H9 (cell line): ENCODE measurements around the gene GGCX. TPM values are rescaled to one million over a fixed set of nuclear protein-coding genes. Genes with fewer than 3 reads are reported as not detected.

Source experiments
- DNase-seq: peaks from one replicate; pipeline ENCODE4 v3.0.0-alpha.2; 2017
- H2AFZ ChIP-seq: one replicate; pipeline ENCODE4 v1.6.1; 2013; ENCODE audit warnings: mild to moderate bottlenecking, low read length, control low read depth, moderate library complexity
- H2AK5ac ChIP-seq: 2 replicates; pipeline ENCODE4 v1.6.1; 2013; ENCODE audit warnings: low read length, control low read depth, mixed read lengths; ENCODE audit not compliant: insufficient read length
- H2BK120ac ChIP-seq: one replicate; pipeline ENCODE4 v1.6.1; 2013; ENCODE audit warnings: low read depth, mild to moderate bottlenecking, low read length, control low read depth, inconsistent platforms; ENCODE audit not compliant: poor library complexity, severe bottlenecking
- H2BK12ac ChIP-seq: 2 replicates; pipeline ENCODE4 v1.6.1; 2013; ENCODE audit warnings: low read length, control low read depth, mixed read lengths, low read depth; ENCODE audit not compliant: insufficient read length
- H2BK15ac ChIP-seq: 2 replicates; pipeline ENCODE4 v1.6.1; 2013; ENCODE audit warnings: low read depth, low read length, control low read depth
- H2BK20ac ChIP-seq: one replicate; pipeline ENCODE4 v1.6.1; 2013; ENCODE audit warnings: low read depth, mild to moderate bottlenecking, low read length, control low read depth, inconsistent platforms; ENCODE audit not compliant: poor library complexity, severe bottlenecking
- H2BK5ac ChIP-seq: 2 replicates; pipeline ENCODE4 v1.6.1; 2013; ENCODE audit warnings: low read length, control low read depth, mixed read lengths; ENCODE audit not compliant: insufficient read length
- H3K14ac ChIP-seq: 2 replicates; pipeline ENCODE4 v1.6.1; 2013; ENCODE audit warnings: low read length, control low read depth; ENCODE audit not compliant: insufficient read depth
- H3K18ac ChIP-seq: 2 replicates; pipeline ENCODE4 v1.6.1; 2013; ENCODE audit warnings: low read depth, mild to moderate bottlenecking, mixed read lengths, low read length, control low read depth; ENCODE audit not compliant: insufficient read length
- H3K23ac ChIP-seq: 2 replicates; pipeline ENCODE4 v1.6.1; 2013; ENCODE audit warnings: low read length, control low read depth, mixed read lengths, low read depth; ENCODE audit not compliant: insufficient read length
- H3K23me2 ChIP-seq: 2 replicates; pipeline ENCODE4 v1.6.1; 2013; ENCODE audit warnings: low read depth, mild to moderate bottlenecking, mixed read lengths, low read length, control low read depth; ENCODE audit not compliant: insufficient read length, poor library complexity, severe bottlenecking
- H3K27ac ChIP-seq: 2 replicates; pipeline ENCODE4 v1.5.1; 2013; ENCODE audit warnings: low read length, control low read depth, mixed read lengths, low read depth; ENCODE audit not compliant: insufficient read length
- H3K27me3 ChIP-seq: 2 replicates; pipeline ENCODE4 v1.6.1; 2013; ENCODE audit warnings: low read length, control low read depth, inconsistent platforms; ENCODE audit not compliant: insufficient read depth
- H3K4ac ChIP-seq: 2 replicates; pipeline ENCODE4 v1.6.1; 2013; ENCODE audit warnings: low read depth, mild to moderate bottlenecking, control low read depth, inconsistent platforms, low read length, moderate library complexity
- H3K4me1 ChIP-seq: 2 replicates; pipeline ENCODE4 v1.6.1; 2013; ENCODE audit warnings: low read length, control low read depth, inconsistent platforms; ENCODE audit not compliant: insufficient read depth
- H3K4me2 ChIP-seq: 2 replicates; pipeline ENCODE4 v1.6.1; 2013; ENCODE audit warnings: low read length, control low read depth, mixed read lengths; ENCODE audit not compliant: insufficient read length, insufficient read depth
- H3K56ac ChIP-seq: 2 replicates; pipeline ENCODE4 v1.6.1; 2013; ENCODE audit warnings: low read depth, mild to moderate bottlenecking, mixed read lengths, low read length, control low read depth; ENCODE audit not compliant: insufficient read length
- H3K79me1 ChIP-seq: 2 replicates; pipeline ENCODE4 v1.6.1; 2013; ENCODE audit warnings: low read depth, mild to moderate bottlenecking, moderate library complexity, low read length, control low read depth, inconsistent platforms; ENCODE audit not compliant: insufficient read depth, poor library complexity, severe bottlenecking
- H3K79me2 ChIP-seq: 2 replicates; pipeline ENCODE4 v1.6.1; 2013; ENCODE audit warnings: low read length, control low read depth, inconsistent platforms; ENCODE audit not compliant: insufficient read depth
- H3K9ac ChIP-seq: 2 replicates; pipeline ENCODE4 v1.6.1; 2013; ENCODE audit warnings: low read length, control low read depth, mixed read lengths; ENCODE audit not compliant: insufficient read length; ENCODE audit errors: extremely low read depth
- H3K9me3 ChIP-seq: one replicate; pipeline ENCODE4 v1.6.1; 2013; ENCODE audit warnings: low read depth, low read length, inconsistent platforms; ENCODE audit not compliant: control insufficient read depth
- H3T11ph ChIP-seq: one replicate; pipeline ENCODE4 v1.6.1; 2013; ENCODE audit warnings: mild to moderate bottlenecking, low read length, control low read depth, inconsistent platforms
- H4K20me1 ChIP-seq: one replicate; pipeline ENCODE4 v1.6.1; 2013; ENCODE audit not compliant: control insufficient read depth, insufficient read length, insufficient read depth
- H4K5ac ChIP-seq: 2 replicates; pipeline ENCODE4 v1.6.1; 2013; ENCODE audit warnings: low read depth, mild to moderate bottlenecking, mixed read lengths, low read length, control low read depth; ENCODE audit not compliant: insufficient read length
- H4K8ac ChIP-seq: replicated peaks from 2 replicates; pipeline ENCODE4 v1.6.1; 2013; ENCODE audit warnings: low read length, control low read depth, mixed read lengths, low read depth; ENCODE audit not compliant: insufficient read length
- H4K91ac ChIP-seq: 2 replicates; pipeline ENCODE4 v1.6.1; 2013; ENCODE audit warnings: low read depth, mild to moderate bottlenecking, moderate library complexity, mixed read lengths, low read length, control low read depth; ENCODE audit not compliant: insufficient read length
- H3K27ac Mint-ChIP-seq, 3 experiments: 2 replicates in 2 of 3; 3 replicates in 1 of 3; pipeline ENCODE4 v1.8.0; 2020 to 2021; ENCODE audit warnings: mixed read lengths in 3 of 3, mild to moderate bottlenecking in 1 of 3, moderate library complexity in 1 of 3
- H3K27me3 Mint-ChIP-seq: 2 replicates; pipeline ENCODE4 v1.8.0; 2021; ENCODE audit warnings: low read depth, mild to moderate bottlenecking, moderate library complexity, mixed read lengths
- H3K36me3 Mint-ChIP-seq, 3 experiments: 2 replicates in 2 of 3; 3 replicates in 1 of 3; pipeline ENCODE4 v1.8.0; 2020 to 2021; ENCODE audit warnings: low read depth in 3 of 3, mixed read lengths in 3 of 3; ENCODE audit not compliant: insufficient read depth in 1 of 3
- H3K4me1 Mint-ChIP-seq, 2 experiments: 2 replicates each; pipeline ENCODE4 v1.8.0; 2020; ENCODE audit warnings: mixed read lengths in 2 of 2
- H3K4me3 Mint-ChIP-seq, 2 experiments: 2 replicates in 1 of 2; 3 replicates in 1 of 2; pipeline ENCODE4 v1.8.0; 2020 to 2021; ENCODE audit warnings: mild to moderate bottlenecking in 2 of 2, mixed read lengths in 2 of 2, moderate library complexity in 1 of 2
- H3K9me3 Mint-ChIP-seq, 2 experiments: 2 replicates in 1 of 2; 3 replicates in 1 of 2; pipeline ENCODE4 v1.8.0; 2020; ENCODE audit warnings: mild to moderate bottlenecking in 2 of 2, mixed read lengths in 2 of 2, moderate library complexity in 1 of 2
- WGBS: extraction: QIAGEN DNeasy Blood & Tissue Kit; methylation state at CpG from one replicate; pipeline ENCODE4 v1.1.7; 2013; ENCODE audit warnings: missing lambda C conversion rate, low lambda C conversion rate, mixed read lengths; ENCODE audit not compliant: insufficient read length; ENCODE audit errors: extremely low coverage; 5-methylcytosine and 5-hydroxymethylcytosine counted together
- total RNA-seq: library from RNA; stranded (reverse); gene quantifications from 2 replicates; pipeline ENCODE4 v1.2.1, GENCODE V29; 2021
- TF ChIP-seq, protein P1 (sequence below): fragments of 200-600 bp; sonication (generic); conservative IDR thresholded peaks from 3 replicates; pipeline ENCODE4 v1.8.0; 2021; ENCODE audit warnings: antibody characterized with exemption, mild to moderate bottlenecking

GGCX gene
- total RNA-seq, 1 experiment from 2014 or later, result 32.9 TPM

DNA sequence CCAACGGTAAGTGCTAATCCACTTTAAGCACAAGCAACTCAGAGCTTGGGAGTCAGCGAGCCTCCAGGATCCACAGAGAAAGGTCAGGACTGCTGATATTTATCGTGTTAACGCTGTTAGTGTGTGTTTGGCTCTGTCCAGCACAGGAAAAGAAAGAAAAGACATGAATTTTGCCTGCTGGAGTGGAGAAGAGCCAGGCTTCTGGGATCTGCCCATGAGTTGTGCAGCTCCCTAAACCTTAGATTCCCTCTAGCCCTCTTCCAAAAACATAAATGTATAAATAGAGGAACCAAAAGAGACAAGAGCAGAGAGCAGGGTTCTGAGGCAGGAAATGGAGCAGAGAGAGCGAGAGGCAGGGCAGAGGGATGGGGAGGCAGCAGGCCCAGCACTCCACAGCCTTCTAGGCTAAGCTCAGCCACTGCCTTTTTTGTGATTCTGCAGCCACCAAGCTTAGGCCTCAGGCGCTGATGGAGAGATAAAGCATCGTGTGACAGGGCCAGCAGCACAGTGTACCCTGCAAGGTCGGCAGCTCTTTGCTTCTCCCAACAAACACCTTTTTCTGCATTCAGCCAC, 36.9 kb downstream of the GGCX start:
- no peak overlapping the region for H3K9ac ChIP-seq
- no peak overlapping the region for H3T11ph ChIP-seq
- H3K4ac ChIP-seq, result no peak overlapping the region
- Mint-ChIP-seq H3K27ac (peak overlapping the region in 2 of 3 experiments; percentile 10 to 19; a peak in 2 of 7 replicates), H3K27me3 (peaks cover 5% of the 10 kb centered on the region), H3K4me1 (peaks cover 17 to 22% of the 10 kb centered on the region in 2 experiments), H3K9me3 (no peaks in the 10 kb centered on the region), H3K36me3 (no peaks in the 10 kb centered on the region), H3K4me3 (no peak overlapping the region)
- H3K23me2 ChIP-seq, result no peaks in the 10 kb centered on the region
- peak; percentile 42 for DNase-seq
- no peak overlapping the region for H2AFZ ChIP-seq
- no peak overlapping the region for H3K18ac ChIP-seq
- H2BK20ac ChIP-seq, result no peak overlapping the region
- no peak overlapping the region for H2BK12ac ChIP-seq
- H4K5ac ChIP-seq, result no peak overlapping the region
- no peaks in the 10 kb centered on the region for H3K27me3 ChIP-seq
- no CpG with 5 or more reads among the region's 8 CpGs for WGBS
- no peak overlapping the region for H2BK120ac ChIP-seq
- H3K27ac ChIP-seq, result no peak overlapping the region
- TF ChIP-seq, protein P1, sequence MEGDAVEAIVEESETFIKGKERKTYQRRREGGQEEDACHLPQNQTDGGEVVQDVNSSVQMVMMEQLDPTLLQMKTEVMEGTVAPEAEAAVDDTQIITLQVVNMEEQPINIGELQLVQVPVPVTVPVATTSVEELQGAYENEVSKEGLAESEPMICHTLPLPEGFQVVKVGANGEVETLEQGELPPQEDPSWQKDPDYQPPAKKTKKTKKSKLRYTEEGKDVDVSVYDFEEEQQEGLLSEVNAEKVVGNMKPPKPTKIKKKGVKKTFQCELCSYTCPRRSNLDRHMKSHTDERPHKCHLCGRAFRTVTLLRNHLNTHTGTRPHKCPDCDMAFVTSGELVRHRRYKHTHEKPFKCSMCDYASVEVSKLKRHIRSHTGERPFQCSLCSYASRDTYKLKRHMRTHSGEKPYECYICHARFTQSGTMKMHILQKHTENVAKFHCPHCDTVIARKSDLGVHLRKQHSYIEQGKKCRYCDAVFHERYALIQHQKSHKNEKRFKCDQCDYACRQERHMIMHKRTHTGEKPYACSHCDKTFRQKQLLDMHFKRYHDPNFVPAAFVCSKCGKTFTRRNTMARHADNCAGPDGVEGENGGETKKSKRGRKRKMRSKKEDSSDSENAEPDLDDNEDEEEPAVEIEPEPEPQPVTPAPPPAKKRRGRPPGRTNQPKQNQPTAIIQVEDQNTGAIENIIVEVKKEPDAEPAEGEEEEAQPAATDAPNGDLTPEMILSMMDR, result no peak
- H2BK5ac ChIP-seq, result no peak overlapping the region
- no peaks in the 10 kb centered on the region for H3K9me3 ChIP-seq
- H4K20me1 ChIP-seq, result no peaks in the 10 kb centered on the region
- H2BK15ac ChIP-seq, result no peak overlapping the region
- H3K4me2 ChIP-seq, result no peak overlapping the region
- peak overlapping the region; percentile 59; the same call in 1 of the 2 replicates for H3K14ac ChIP-seq
- H3K79me2 ChIP-seq, result no peaks in the 10 kb centered on the region
- H3K4me1 ChIP-seq, result 0 out of 2 replicates have a peak, but pooled peaks cover 5% of the 10 kb centered on the region
- H3K79me1 ChIP-seq, result no peaks in the 10 kb centered on the region
- H4K91ac ChIP-seq, result no peak overlapping the region
- H3K23ac ChIP-seq, result no peak overlapping the region
- H3K56ac ChIP-seq, result no peak overlapping the region
- H4K8ac ChIP-seq, result no peak overlapping the region
- no peak overlapping the region for H2AK5ac ChIP-seq
